ENCODE results near the gene TMEM269. TPM values are rescaled to one million over a fixed set of nuclear protein-coding genes. Genes with fewer than 3 reads are reported as not detected.

Gene TMEM269
- total RNA-seq, 4 donors from 2014 or later = 0.11 to 0.17 (median 0.16) TPM; not detected in 1

DNA sequence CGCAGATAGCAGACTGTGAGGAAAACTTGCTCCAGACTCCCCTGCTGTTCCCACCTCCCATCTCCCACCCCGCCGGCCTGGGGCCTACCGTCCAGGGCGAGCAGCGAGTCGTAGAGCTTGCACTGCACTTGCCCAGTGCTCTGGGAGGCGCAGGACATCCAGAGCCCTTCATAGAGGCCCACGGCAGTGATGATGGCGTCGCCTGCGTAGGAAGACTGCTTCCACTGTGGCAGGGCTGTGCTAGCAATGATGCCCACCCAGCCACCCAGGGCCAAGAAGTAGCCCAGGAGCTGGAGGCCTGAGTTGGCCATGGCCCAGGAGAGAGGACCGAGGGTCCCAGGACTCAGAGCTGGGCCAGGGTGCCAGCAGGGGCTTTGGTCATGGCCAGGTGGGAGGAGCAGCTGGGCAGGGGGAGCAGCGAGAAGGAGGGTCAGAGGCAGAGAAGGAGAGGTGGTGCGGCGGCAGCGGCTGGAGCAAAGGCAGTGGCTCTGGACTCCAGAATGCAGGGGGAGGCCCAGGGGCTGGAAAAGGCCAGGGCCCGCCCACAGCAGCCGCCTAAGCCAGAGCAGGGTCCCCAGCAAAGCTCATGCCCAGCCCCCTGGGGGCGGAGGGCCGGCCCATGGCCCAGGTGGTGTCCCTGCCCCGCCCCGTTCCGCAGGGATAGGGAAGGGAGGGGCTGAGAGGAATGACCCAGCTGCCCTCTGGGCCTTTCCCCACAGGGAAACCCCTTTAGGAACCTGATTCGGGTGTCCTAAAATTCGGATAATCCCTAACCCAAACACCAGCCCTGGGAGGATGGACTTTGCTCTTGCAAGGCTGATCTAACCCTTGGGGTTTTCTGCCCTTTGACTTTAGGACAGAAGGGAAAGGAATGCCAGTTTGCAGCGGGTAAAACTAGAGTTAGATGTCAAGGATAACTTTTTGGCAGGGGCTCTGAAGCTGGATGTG, 44.8 kb upstream of the TMEM269 start, which contains the start of gene CLDN19:
TSS of gene CLDN19 (minus strand) at position 484 of the 948 bp plus-strand sequence. CDS start at position 311, 173 bp downstream.
- Histone ChIP-seq H3K27me3 (no peaks in the 10 kb centered on the region), H3K9me3 (no peaks in the 10 kb centered on the region), H3K36me3 (no peaks in the 10 kb centered on the region), H3K4me1 (peaks cover 49% of the 10 kb centered on the region), H3K27ac (no peak within 1 kb of the TSS), H3K4me3 (no peak within 1 kb of the TSS)
- DNase-seq (ENCODE audit: low spot score in 2 of 2) = no peak
- TF ChIP-seq POLR2A (IDR thresholded peaks at IDR 0.05) (no peak), POLR2AphosphoS5 (IDR thresholded peaks at IDR 0.05) (no peak), CTCF (IDR thresholded peaks at IDR 0.05) (no peak), EP300 (IDR thresholded peaks at IDR 0.05) (no peak)
- 65% methylated on average over 8 of the region's 27 CpGs for WGBS

DNA sequence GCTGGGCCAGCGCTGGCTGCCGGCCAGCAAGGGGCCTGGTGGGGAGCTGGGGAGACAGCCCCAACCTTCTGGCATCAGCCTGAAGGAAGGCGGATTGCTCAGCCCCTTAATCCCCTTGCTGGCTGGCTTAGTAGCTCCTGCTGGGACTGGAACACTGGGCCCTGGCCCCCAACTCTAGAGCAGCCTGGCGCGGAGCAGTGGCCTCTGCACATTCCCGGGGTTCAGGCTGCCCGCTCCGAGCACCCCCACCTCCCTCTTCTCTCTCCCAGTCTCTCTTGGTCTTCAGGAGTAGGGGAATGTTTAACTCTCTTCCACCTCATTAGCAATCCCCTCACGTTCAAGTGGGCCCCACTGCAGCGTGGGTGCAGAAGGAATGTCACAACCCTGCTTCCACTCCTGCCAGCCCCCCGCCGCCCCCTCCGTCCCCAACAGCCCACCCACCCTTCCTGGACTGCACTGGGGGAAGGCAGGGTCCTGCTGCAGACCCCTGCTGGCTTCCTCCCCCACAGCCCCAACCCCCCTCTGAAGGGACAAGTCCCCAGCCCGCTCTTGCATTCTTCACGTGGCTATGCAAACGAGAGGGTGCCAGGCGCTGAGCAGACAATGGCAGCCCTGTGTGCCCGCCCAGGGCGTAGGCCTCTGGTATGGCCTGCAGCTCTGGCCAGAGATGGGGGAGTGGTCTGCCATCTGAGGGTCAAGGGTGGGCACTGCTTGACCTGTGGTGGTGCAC, 43.8 kb upstream of the TMEM269 start:
- WGBS = 80% methylated on average over 11 of the region's 19 CpGs
- Histone ChIP-seq H3K4me3 (no peak overlapping the region), H3K27me3 (no peaks in the 10 kb centered on the region), H3K27ac (no peak overlapping the region), H3K4me1 (peaks cover 43% of the 10 kb centered on the region), H3K36me3 (peaks cover 4% of the 10 kb centered on the region), H3K9me3 (no peaks in the 10 kb centered on the region)
- TF ChIP-seq POLR2A (IDR thresholded peaks at IDR 0.05) (no peak), EP300 (IDR thresholded peaks at IDR 0.05) (no peak), CTCF (IDR thresholded peaks at IDR 0.05) (no peak), POLR2AphosphoS5 (IDR thresholded peaks at IDR 0.05) (no peak)
- DNase-seq (ENCODE audit: low spot score in 2 of 2) = no peak

DNA sequence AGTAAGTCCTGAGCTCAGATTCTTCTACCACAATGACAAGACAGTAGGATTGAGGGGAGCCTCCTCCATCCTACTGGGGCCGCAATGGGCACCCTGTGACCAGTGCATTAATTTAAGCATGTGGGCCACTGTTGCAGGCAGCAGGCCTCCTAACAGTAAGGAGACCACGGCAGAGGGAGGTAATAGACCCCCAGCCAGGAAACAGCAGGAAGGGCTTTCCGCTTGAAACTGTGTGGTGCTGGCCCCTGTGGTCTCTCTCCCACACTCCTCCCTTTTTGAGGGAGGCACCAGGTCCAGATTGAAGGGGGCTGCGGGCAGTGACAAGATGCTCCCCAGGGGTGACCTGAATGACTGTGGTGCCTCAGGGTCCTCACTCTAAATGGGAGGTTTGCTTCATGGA, 43.1 kb upstream of the TMEM269 start:
- Histone ChIP-seq H3K27ac (no peak overlapping the region), H3K36me3 (peaks cover 11% of the 10 kb centered on the region), H3K4me1 (peaks cover 36% of the 10 kb centered on the region), H3K27me3 (no peaks in the 10 kb centered on the region), H3K4me3 (no peak overlapping the region), H3K9me3 (no peaks in the 10 kb centered on the region)
- DNase-seq (ENCODE audit: low spot score in 2 of 2) = no peak
- TF ChIP-seq EP300 (IDR thresholded peaks at IDR 0.05) = no peak
- no peak for TF ChIP-seq POLR2A (IDR thresholded peaks at IDR 0.05)
- no peak for TF ChIP-seq CTCF (IDR thresholded peaks at IDR 0.05)
- TF ChIP-seq POLR2AphosphoS5 (IDR thresholded peaks at IDR 0.05) = no peak
- WGBS = 89% methylated on average over 4 of the region's 4 CpGs

DNA sequence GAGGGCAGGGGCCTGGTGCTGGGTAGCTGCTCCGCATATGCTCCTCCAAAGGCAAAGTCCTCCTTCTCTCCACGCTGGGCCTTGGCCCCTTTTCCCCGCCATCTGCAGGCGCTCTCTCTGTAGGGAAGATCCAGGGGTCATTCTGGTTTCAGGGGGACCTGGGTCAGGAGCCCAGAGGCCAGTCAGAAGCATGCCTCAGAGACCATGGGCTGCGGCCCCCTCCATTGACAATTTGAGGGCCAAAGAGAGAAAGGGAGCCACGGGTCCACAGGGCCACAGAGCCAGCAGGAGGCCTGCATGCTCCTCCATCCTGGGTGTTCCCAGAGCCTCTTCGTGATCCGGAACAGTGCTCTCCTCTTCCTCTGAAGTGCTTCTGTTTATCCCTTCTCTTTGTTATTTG, 42.6 kb upstream of the TMEM269 start:
- WGBS = 78% methylated on average over 8 of the region's 8 CpGs
- peaks cover 32% of the 10 kb centered on the region for H3K4me1 ChIP-seq
- peaks cover 15% of the 10 kb centered on the region for H3K36me3 ChIP-seq
- H3K27ac ChIP-seq = no peak overlapping the region
- TF ChIP-seq EP300 (IDR thresholded peaks at IDR 0.05) = no peak
- no peak for TF ChIP-seq POLR2A (IDR thresholded peaks at IDR 0.05)
- TF ChIP-seq CTCF (IDR thresholded peaks at IDR 0.05) = no peak
- TF ChIP-seq POLR2AphosphoS5 (IDR thresholded peaks at IDR 0.05) = no peak
- no peak for DNase-seq (ENCODE audit: low spot score in 2 of 2)
- H3K4me3 ChIP-seq = no peak overlapping the region
- H3K9me3 ChIP-seq = no peaks in the 10 kb centered on the region
- H3K27me3 ChIP-seq = no peaks in the 10 kb centered on the region
